ENCODE results near the gene LRP3. TPM values are rescaled to one million over a fixed set of nuclear protein-coding genes. Genes with fewer than 3 reads are reported as not detected.

LRP3 gene
- total and polyA plus RNA-seq, 4 experiments from 2014 or later = 0.32 TPM; not detected in 3

DNA sequence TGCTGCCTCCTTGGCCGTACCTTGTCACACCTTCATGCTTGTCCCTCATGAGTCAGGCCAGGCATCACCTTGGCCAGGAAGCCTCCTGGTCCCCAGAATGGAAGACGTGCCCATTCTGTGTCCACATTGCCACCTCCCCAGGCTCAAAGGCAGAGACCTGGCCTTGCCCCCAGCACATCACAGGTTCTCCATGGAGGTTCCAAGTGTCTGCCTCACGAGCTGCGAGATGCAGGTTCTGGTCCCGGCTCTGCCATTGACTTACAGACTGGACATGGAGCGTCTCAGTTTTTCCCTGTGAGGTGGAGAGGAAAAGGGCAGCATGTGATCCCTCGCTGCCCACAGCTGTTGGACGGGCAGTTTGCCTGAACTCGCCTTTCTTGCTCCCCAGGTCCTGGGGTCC lies 40.6 kb downstream of the LRP3 start:
- H3K27me3 ChIP-seq (ENCODE audit: insufficient read depth, low read length) = no peaks in the 10 kb centered on the region
- CTCF ChIA-PET (ENCODE audit: partially characterized antibody) = interaction anchor here (0.7 to 7.1 kb wide), 15 partner anchors 9 to 543 kb away, joined by 3 to 125 read pairs (median 4); partner anchors contain the start of gene SLC7A10
- intact Hi-C loops (cut with micrococcal nuclease) = loop anchor here (1.0 to 2.0 kb wide), 5 partner anchors 58 to 537 kb away; partner anchors contain the start of gene CEBPA
- H3K36me3 Mint-ChIP-seq = peaks cover 0 to 3% of the 10 kb centered on the region in 2 donors
- peaks cover 11 to 13% of the 10 kb centered on the region in 2 donors for H3K27me3 Mint-ChIP-seq
- peaks cover 0 to 9% (median 1%) of the 10 kb centered on the region in 8 donors for H3K9me3 Mint-ChIP-seq
- H3K4me1 ChIP-seq (ENCODE audit: insufficient read depth, low read length) = peaks cover 8% of the 10 kb centered on the region
- H3K27ac ChIP-seq (ENCODE audit: low read depth, low read length) = no peak overlapping the region
- H3K27ac Mint-ChIP-seq = peak overlapping the region in 1 of 7 donors; percentile 27
- H3K4me1 Mint-ChIP-seq = peaks cover 4 to 16% (median 5%) of the 10 kb centered on the region in 4 donors
- H3K4me3 Mint-ChIP-seq = no peak overlapping the region
- DNase-seq = no peak
- no peaks in the 10 kb centered on the region for H3K36me3 ChIP-seq (ENCODE audit: insufficient read depth, low read length)
- H3K4me3 ChIP-seq (ENCODE audit: low read length in 2 of 2) = no peak overlapping the region
- H3K9me3 ChIP-seq (ENCODE audit: control insufficient read depth in 1 of 2, low read length in 2 of 2) = no peaks in the 10 kb centered on the region
- POLR2A ChIA-PET (ENCODE audit: partially characterized antibody) = interaction anchor here (0.9 kb wide), 1 partner anchor 160 kb away, joined by 3 read pairs; no protein-coding TSS in a partner anchor

GRCh38 chr19:33235269-33235995 lies 41.3 kb downstream of the LRP3 start:
- CTCF ChIA-PET (ENCODE audit: partially characterized antibody) = interaction anchor here (0.7 to 7.1 kb wide), 18 partner anchors 9 to 543 kb away, joined by 3 to 125 read pairs (median 4); partner anchors contain the start of gene SLC7A10
- Histone ChIP-seq H3K9me3 (ENCODE audit: control insufficient read depth in 1 of 2, low read length in 2 of 2) (no peaks in the 10 kb centered on the region), H3K27ac (ENCODE audit: low read depth, low read length) (no peak overlapping the region), H3K4me3 (ENCODE audit: low read length in 2 of 2) (peak overlapping the region in 1 of 2 donors; percentile 46), H3K27me3 (ENCODE audit: insufficient read depth, low read length) (no peaks in the 10 kb centered on the region), H3K36me3 (ENCODE audit: insufficient read depth, low read length) (no peaks in the 10 kb centered on the region), H3K4me1 (ENCODE audit: insufficient read depth, low read length) (peaks cover 8% of the 10 kb centered on the region)
- H3K27me3 Mint-ChIP-seq = peaks cover 7 to 9% of the 10 kb centered on the region in 2 donors
- H3K4me3 Mint-ChIP-seq = peak overlapping the region; percentile 77 to 88 (median 84)
- H3K36me3 Mint-ChIP-seq = peaks cover 0 to 3% of the 10 kb centered on the region in 2 donors
- POLR2A ChIA-PET (ENCODE audit: partially characterized antibody) = interaction anchor here (0.6 to 1.5 kb wide), 3 partner anchors 58 to 159 kb away, joined by 3 to 7 read pairs (median 3); no protein-coding TSS in a partner anchor
- peak overlapping the region in 4 of 7 donors; percentile 51 to 77 (median 67) for H3K27ac Mint-ChIP-seq
- peaks cover 0 to 5% (median 0%) of the 10 kb centered on the region in 8 donors for H3K9me3 Mint-ChIP-seq
- intact Hi-C loops (cut with micrococcal nuclease) = loop anchor here (1.0 to 2.0 kb wide), 5 partner anchors 59 to 536 kb away; partner anchors contain the start of gene CEBPA
- peak; percentile 57 to 74 (median 62) for DNase-seq
- peaks cover 4 to 22% (median 5%) of the 10 kb centered on the region in 4 donors for H3K4me1 Mint-ChIP-seq

DNA sequence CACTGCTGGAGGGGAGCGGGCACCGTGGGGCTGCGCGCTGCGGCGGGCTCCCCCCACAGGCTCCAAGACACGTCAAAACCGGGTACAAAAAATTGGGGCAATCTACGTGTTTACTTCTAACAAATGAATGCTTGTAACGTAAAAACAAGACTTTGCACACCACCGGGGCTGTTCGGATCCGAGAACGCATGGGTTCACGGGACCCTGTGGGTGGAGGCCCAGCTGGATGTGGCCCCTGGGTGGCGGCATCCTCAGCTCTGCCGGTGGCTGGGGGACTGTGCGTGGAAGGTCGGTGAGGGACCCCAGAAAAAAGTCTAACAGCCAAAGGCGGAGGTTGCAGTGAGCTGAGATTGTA lies 41.8 kb downstream of the LRP3 start:
- peak overlapping the region in 5 of 8 donors; percentile 31 to 64 (median 41) for H3K4me3 Mint-ChIP-seq
- no peaks in the 10 kb centered on the region for H3K27me3 ChIP-seq (ENCODE audit: insufficient read depth, low read length)
- no peaks in the 10 kb centered on the region for H3K9me3 ChIP-seq (ENCODE audit: control insufficient read depth in 1 of 2, low read length in 2 of 2)
- H3K9me3 Mint-ChIP-seq = peaks cover 0 to under 1% (median 0%) of the 10 kb centered on the region in 8 donors
- no peaks in the 10 kb centered on the region for H3K36me3 Mint-ChIP-seq
- H3K27ac Mint-ChIP-seq = peak overlapping the region in 2 of 7 donors; percentile 25 to 33
- H3K27ac ChIP-seq (ENCODE audit: low read depth, low read length) = no peak overlapping the region
- intact Hi-C loops (cut with micrococcal nuclease) = loop anchor here (1.0 to 2.0 kb wide), 5 partner anchors 59 to 535 kb away; partner anchors contain the start of gene CEBPA
- peaks cover 8% of the 10 kb centered on the region for H3K4me1 ChIP-seq (ENCODE audit: insufficient read depth, low read length)
- H3K4me3 ChIP-seq (ENCODE audit: low read length in 2 of 2) = peak overlapping the region in 1 of 2 donors; percentile 46
- peaks cover 3 to 4% of the 10 kb centered on the region in 2 donors for H3K27me3 Mint-ChIP-seq
- peak in 3 of 5 donors; percentile 16 to 37 (median 21) for DNase-seq
- no peaks in the 10 kb centered on the region for H3K36me3 ChIP-seq (ENCODE audit: insufficient read depth, low read length)
- POLR2A ChIA-PET (ENCODE audit: partially characterized antibody) = interaction anchor here (0.6 to 1.5 kb wide), 3 partner anchors 59 to 141 kb away, joined by 3 to 7 read pairs (median 3); partner anchors contain the start of gene CEBPG
- CTCF ChIA-PET (ENCODE audit: partially characterized antibody) = interaction anchor here (0.8 to 7.1 kb wide), 18 partner anchors 10 to 542 kb away, joined by 3 to 125 read pairs (median 4); partner anchors contain the start of gene SLC7A10
- H3K4me1 Mint-ChIP-seq = peaks cover 4 to 22% (median 5%) of the 10 kb centered on the region in 4 donors

DNA sequence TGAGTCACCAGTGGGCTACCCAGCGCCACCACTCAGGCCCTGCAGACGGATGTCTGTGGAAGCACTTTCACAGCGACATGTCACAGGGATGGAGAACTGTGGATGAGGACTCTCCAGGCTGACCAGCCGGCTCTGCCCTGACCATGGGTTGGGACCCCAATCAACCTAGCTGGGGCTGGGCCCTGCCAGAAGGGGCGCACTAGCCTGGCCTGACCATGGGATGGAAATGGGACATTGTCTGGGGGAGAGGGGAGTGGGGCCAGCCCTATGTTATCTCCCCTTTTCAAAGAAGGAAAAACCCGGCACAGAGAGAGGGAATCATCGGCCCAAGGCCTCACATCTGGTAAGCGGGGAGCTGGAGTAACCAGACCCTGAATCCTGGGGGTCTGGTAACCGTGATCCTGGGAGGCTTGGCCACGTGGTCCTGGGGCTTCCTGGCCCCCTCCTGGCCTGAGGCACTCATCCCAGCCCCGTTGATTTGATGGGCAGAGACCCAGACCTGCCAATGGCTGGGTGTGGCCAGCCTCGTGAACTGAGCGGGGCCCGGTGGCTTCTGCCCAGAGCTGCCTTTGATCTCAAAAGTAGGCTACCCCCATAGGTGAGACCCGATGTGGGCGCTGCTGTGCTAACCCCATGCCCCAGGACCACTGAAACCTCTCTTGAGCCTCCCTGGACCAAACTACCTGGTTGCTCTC lies 42.7 kb downstream of the LRP3 start:
- no peaks in the 10 kb centered on the region for H3K9me3 Mint-ChIP-seq
- peaks cover 8% of the 10 kb centered on the region for H3K4me1 ChIP-seq (ENCODE audit: insufficient read depth, low read length)
- no peaks in the 10 kb centered on the region for H3K27me3 ChIP-seq (ENCODE audit: insufficient read depth, low read length)
- no peak overlapping the region for H3K4me3 Mint-ChIP-seq
- H3K4me3 ChIP-seq (ENCODE audit: low read length in 2 of 2) = no peak overlapping the region
- H3K4me1 Mint-ChIP-seq = peaks cover 4 to 22% (median 5%) of the 10 kb centered on the region in 4 donors
- intact Hi-C loops (cut with micrococcal nuclease) = no loop called here
- peaks cover 0 to 3% of the 10 kb centered on the region in 2 donors for H3K27me3 Mint-ChIP-seq
- no peaks in the 10 kb centered on the region for H3K9me3 ChIP-seq (ENCODE audit: control insufficient read depth in 1 of 2, low read length in 2 of 2)
- H3K27ac Mint-ChIP-seq = peak overlapping the region in 1 of 7 donors; percentile 38
- no peaks in the 10 kb centered on the region for H3K36me3 ChIP-seq (ENCODE audit: insufficient read depth, low read length)
- no peaks in the 10 kb centered on the region for H3K36me3 Mint-ChIP-seq
- ChIA-PET CTCF (ENCODE audit: partially characterized antibody) (interaction anchor here (0.8 to 7.1 kb wide), 10 partner anchors 9 to 537 kb away, joined by 3 to 125 read pairs (median 6); no protein-coding TSS in a partner anchor), POLR2A (ENCODE audit: partially characterized antibody) (interaction anchor here (0.9 to 1.5 kb wide), 2 partner anchors 60 to 137 kb away, joined by 3 to 7 read pairs; partner anchors contain the start of gene CEBPG)
- DNase-seq = no peak
- H3K27ac ChIP-seq (ENCODE audit: low read depth, low read length) = no peak overlapping the region

GRCh38 chr19:33238481-33239149 lies 44.5 kb downstream of the LRP3 start:
- peak overlapping the region in 1 of 8 donors; percentile 32 for H3K4me3 Mint-ChIP-seq
- H3K27me3 Mint-ChIP-seq = peaks cover 0 to 3% of the 10 kb centered on the region in 2 donors
- intact Hi-C loops (cut with micrococcal nuclease) = no loop called here
- Histone ChIP-seq H3K4me1 (ENCODE audit: insufficient read depth, low read length) (peaks cover 8% of the 10 kb centered on the region), H3K27me3 (ENCODE audit: insufficient read depth, low read length) (no peaks in the 10 kb centered on the region), H3K36me3 (ENCODE audit: insufficient read depth, low read length) (no peaks in the 10 kb centered on the region), H3K4me3 (ENCODE audit: low read length in 2 of 2) (no peak overlapping the region), H3K27ac (ENCODE audit: low read depth, low read length) (no peak overlapping the region), H3K9me3 (ENCODE audit: control insufficient read depth in 1 of 2, low read length in 2 of 2) (no peaks in the 10 kb centered on the region)
- ChIA-PET CTCF (ENCODE audit: partially characterized antibody) (interaction anchor here (1.2 to 7.1 kb wide), 2 partner anchors 8 to 169 kb away, joined by 3 to 125 read pairs; no protein-coding TSS in a partner anchor), POLR2A (ENCODE audit: partially characterized antibody) (no interaction called here)
- no peaks in the 10 kb centered on the region for H3K36me3 Mint-ChIP-seq
- H3K4me1 Mint-ChIP-seq = peaks cover 4 to 22% (median 5%) of the 10 kb centered on the region in 4 donors
- DNase-seq = no peak
- H3K27ac Mint-ChIP-seq = peak overlapping the region in 2 of 7 donors; percentile 8 to 24
- H3K9me3 Mint-ChIP-seq = no peaks in the 10 kb centered on the region

DNA sequence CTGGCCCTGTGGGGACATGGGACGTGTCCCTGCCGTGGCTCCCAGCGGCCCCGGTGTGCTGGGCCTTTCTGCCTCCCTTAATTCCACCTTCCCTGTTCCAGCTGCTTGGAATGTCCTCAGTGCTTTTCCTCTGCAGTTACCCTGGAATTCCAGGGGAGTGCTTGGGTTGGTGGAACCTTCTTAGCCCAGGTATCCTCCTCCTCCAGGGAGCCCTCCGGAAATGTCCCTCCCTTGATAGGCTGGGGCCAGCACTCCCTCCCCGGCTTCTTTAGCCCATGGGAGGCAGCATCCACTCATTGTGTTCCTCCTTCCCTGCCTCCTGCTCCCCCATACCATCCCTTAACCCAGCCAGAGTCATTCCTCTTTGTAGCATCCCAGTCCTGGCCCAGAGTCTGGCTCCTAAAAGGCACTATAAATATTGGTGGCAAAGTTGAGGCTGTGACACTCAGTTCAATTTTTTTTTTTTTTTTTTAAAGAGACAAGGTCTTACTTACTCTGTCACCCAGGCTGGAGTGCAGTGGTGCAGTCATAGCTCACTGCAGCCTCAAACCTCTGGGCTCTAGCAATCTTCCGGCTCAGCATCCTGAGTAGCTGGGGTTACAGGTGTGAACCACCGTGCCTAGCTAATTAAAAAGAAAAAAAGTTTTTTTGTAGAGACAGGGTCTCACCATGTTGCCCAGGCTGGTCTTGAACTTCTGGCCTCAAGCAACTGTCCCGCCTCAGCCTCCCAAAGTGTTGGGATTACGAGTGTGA lies 45.3 kb downstream of the LRP3 start:
- H3K9me3 Mint-ChIP-seq = no peaks in the 10 kb centered on the region
- no peaks in the 10 kb centered on the region for H3K36me3 Mint-ChIP-seq
- no peak overlapping the region for H3K4me3 ChIP-seq (ENCODE audit: low read length in 2 of 2)
- intact Hi-C loops (cut with micrococcal nuclease) = no loop called here
- peak overlapping the region in 1 of 7 donors; percentile 8 for H3K27ac Mint-ChIP-seq
- H3K36me3 ChIP-seq (ENCODE audit: insufficient read depth, low read length) = no peaks in the 10 kb centered on the region
- ChIA-PET POLR2A (ENCODE audit: partially characterized antibody) (no interaction called here), CTCF (ENCODE audit: partially characterized antibody) (interaction anchor here (1.2 to 7.1 kb wide), 2 partner anchors 8 to 168 kb away, joined by 3 to 125 read pairs; no protein-coding TSS in a partner anchor)
- DNase-seq = no peak
- H3K9me3 ChIP-seq (ENCODE audit: control insufficient read depth in 1 of 2, low read length in 2 of 2) = no peaks in the 10 kb centered on the region
- H3K4me1 ChIP-seq (ENCODE audit: insufficient read depth, low read length) = peaks cover 8% of the 10 kb centered on the region
- no peaks in the 10 kb centered on the region for H3K27me3 ChIP-seq (ENCODE audit: insufficient read depth, low read length)
- no peak overlapping the region for H3K27ac ChIP-seq (ENCODE audit: low read depth, low read length)
- H3K27me3 Mint-ChIP-seq = peaks cover 0 to 3% of the 10 kb centered on the region in 2 donors
- H3K4me1 Mint-ChIP-seq = peaks cover 4 to 22% (median 5%) of the 10 kb centered on the region in 4 donors
- H3K4me3 Mint-ChIP-seq = no peak overlapping the region

All from CD4-positive, alpha-beta memory T cell (primary cell).